NCI-H2227 treated with DMSO at 0.1 percent for 48 hours (cell line): ENCODE measurements around the gene EXTL1.

ENCODE experiments used
- DNase-seq: peaks from one replicate; lab custom pipeline; 2025; lab: John Stamatoyannopoulos, UW

The EXTL1 gene

GRCh38 chr1:26023009-26023408 lies 1.4 kb downstream of the EXTL1 start:
- DNase-seq: no peak

GRCh38 chr1:26023826-26024225 lies 2.3 kb downstream of the EXTL1 start:
- DNase-seq: no peak

- no peak for DNase-seq
Observed at GRCh38 chr1:26025060-26025459, 3.5 kb downstream of the EXTL1 start.

GRCh38 chr1:26025517-26025916 lies 3.9 kb downstream of the EXTL1 start:
- no peak for DNase-seq

GRCh38 chr1:26027716-26028489 lies 6.3 kb downstream of the EXTL1 start:
- DNase-seq: no peak

GRCh38 chr1:26028490-26028980 lies 7.0 kb downstream of the EXTL1 start:
- DNase-seq: no peak

GRCh38 chr1:26029054-26029863 lies 7.7 kb downstream of the EXTL1 start:
- DNase-seq: no peak

- DNase-seq: no peak
Observed at GRCh38 chr1:26029864-26030481, 8.4 kb downstream of the EXTL1 start.

- no peak for DNase-seq
Observed at GRCh38 chr1:26031196-26031595, 9.6 kb downstream of the EXTL1 start.

- no peak for DNase-seq
Observed at GRCh38 chr1:26031611-26032220, 10.1 kb downstream of the EXTL1 start.

- DNase-seq: no peak
Observed at GRCh38 chr1:26032656-26033357, 11.2 kb downstream of the EXTL1 start.

GRCh38 chr1:26034504-26035202 lies 13.1 kb downstream of the EXTL1 start:
- peak; percentile 35 for DNase-seq

GRCh38 chr1:26035203-26035958 lies 13.8 kb downstream of the EXTL1 start:
- DNase-seq: peak; percentile 89

GRCh38 chr1:26035959-26036755 lies 14.6 kb downstream of the EXTL1 start:
- peak; percentile 55 for DNase-seq

- no peak for DNase-seq
Observed at GRCh38 chr1:26036756-26037281, 15.2 kb downstream of the EXTL1 start.

- DNase-seq: no peak
Observed at GRCh38 chr1:26037904-26038303, 16.3 kb downstream of the EXTL1 start.

GRCh38 chr1:26038477-26038876 lies 16.9 kb downstream of the EXTL1 start:
- no peak for DNase-seq

GRCh38 chr1:26038904-26039303 lies 17.3 kb downstream of the EXTL1 start:
- DNase-seq: no peak

GRCh38 chr1:26041401-26041800 lies 19.8 kb downstream of the EXTL1 start:
- DNase-seq: no peak
